Mesodermal cell (in vitro differentiated cells): ENCODE data around the gene RPUSD1. TPM values are rescaled to one million over a fixed set of nuclear protein-coding genes. Genes with fewer than 3 reads are reported as not detected.
"Not testable (repeated sequence)": the region's sequence is repeated elsewhere in the genome, so short reads cannot be mapped to it uniquely, and the experiment has no call there.

Experiments
- H3K27ac ChIP-seq: 2 replicates; pipeline ENCODE4 v1.7.0; 2013; ENCODE audit warnings: mild to moderate bottlenecking, low read depth, low read length, moderate library complexity; ENCODE audit not compliant: severe bottlenecking
- H3K36me3 ChIP-seq: 2 replicates; pipeline ENCODE4 v1.7.1; 2013; ENCODE audit warnings: mild to moderate bottlenecking, low read length, moderate library complexity; ENCODE audit not compliant: control insufficient read depth, insufficient read depth
- H3K4me1 ChIP-seq: one replicate; pipeline ENCODE4 v1.7.1; 2013; ENCODE audit warnings: mild to moderate bottlenecking, low read length; ENCODE audit not compliant: insufficient read depth, control insufficient read depth, poor library complexity, severe bottlenecking
- H3K4me3 ChIP-seq: 2 replicates; pipeline ENCODE4 v1.7.0; 2013; ENCODE audit warnings: low read length, control low read depth, mild to moderate bottlenecking; ENCODE audit not compliant: insufficient read depth, poor library complexity, severe bottlenecking; ENCODE audit errors: extremely low read depth
- H3K9me3 ChIP-seq: 2 replicates; pipeline ENCODE4 v1.7.1; 2013; ENCODE audit warnings: mild to moderate bottlenecking, low read length, moderate library complexity; ENCODE audit not compliant: control insufficient read depth
- WGBS, 2 experiments: methylation state at CpG; one replicate each; pipeline ENCODE4 v1.1.5; 2013; ENCODE audit warnings: missing lambda C conversion rate in 2 of 2; ENCODE audit not compliant: insufficient coverage in 2 of 2; 5-methylcytosine and 5-hydroxymethylcytosine counted together
- polyA plus RNA-seq, 2 experiments: library from polyadenylated mRNA; stranded (reverse); fragments of 50-300 nt; gene quantifications; one replicate each; pipeline ENCODE4 v1.2.3, GENCODE V29; 2013

The RPUSD1 gene
- 16.5 TPM for polyA plus RNA-seq (2013, experiment 1 of 2)
- 14.0 TPM for polyA plus RNA-seq (2013, experiment 2 of 2)

- H3K27ac ChIP-seq: peak within 1 kb of the TSS; percentile 29
- WGBS, 2 experiments: 0% methylated on average over 24 to 30 of the region's 45 CpGs
- no peaks in the 10 kb centered on the region for H3K4me1 ChIP-seq
- H3K4me3 ChIP-seq: peak within 1 kb of the TSS; percentile 83
- H3K9me3 ChIP-seq: no peaks in the 10 kb centered on the region
- peaks cover 55% of the 10 kb centered on the region for H3K36me3 ChIP-seq
Observed at GRCh38 chr16:787978-788398, at the start of gene RPUSD1. TSS of gene RPUSD1 (minus strand) at chr16:788381. CDS start at chr16:787737, 644 bp downstream.

GRCh38 chr16:836822-837221 is 48.6 kb upstream of the RPUSD1 start:
- H3K4me3 ChIP-seq, H3K27ac ChIP-seq, H3K4me1 ChIP-seq, H3K36me3 ChIP-seq: not testable (repeated sequence)
- H3K9me3 ChIP-seq: peaks cover 11% of the 10 kb centered on the region
- WGBS, 2 experiments: 83 to 93% methylated on average over 1 to 3 of the region's 3 CpGs

GRCh38 chr16:836221-836620 is 48.0 kb upstream of the RPUSD1 start:
- WGBS, 2 experiments: 77 to 88% methylated on average over 1 to 3 of the region's 4 CpGs
- H3K36me3 ChIP-seq: no peaks in the 10 kb centered on the region
- H3K4me3 ChIP-seq: no peak overlapping the region
- no peaks in the 10 kb centered on the region for H3K4me1 ChIP-seq
- H3K27ac ChIP-seq: no peak overlapping the region
- H3K9me3 ChIP-seq: peaks cover 11% of the 10 kb centered on the region

- WGBS, 2 experiments: 94 to 97% methylated on average over 6 to 8 of the region's 10 CpGs
- Histone ChIP-seq H3K36me3 (no peaks in the 10 kb centered on the region), H3K4me3 (no peak overlapping the region)
Observed at GRCh38 chr16:835373-835772, 47.2 kb upstream of the RPUSD1 start.

GRCh38 chr16:833411-833810 is 45.2 kb upstream of the RPUSD1 start:
- Histone ChIP-seq H3K9me3 (peaks cover 11% of the 10 kb centered on the region), H3K4me1 (no peaks in the 10 kb centered on the region), H3K36me3 (no peaks in the 10 kb centered on the region), H3K27ac (no peak overlapping the region), H3K4me3 (no peak overlapping the region)
- 90 to 91% methylated on average over 11 to 14 of the region's 14 CpGs for WGBS, 2 experiments

More at GRCh38 chr16:835373-835772, 47.2 kb upstream of the RPUSD1 start:
- no peaks in the 10 kb centered on the region for H3K4me1 ChIP-seq
- H3K9me3 ChIP-seq: peaks cover 11% of the 10 kb centered on the region
- no peak overlapping the region for H3K27ac ChIP-seq

- no peak overlapping the region for H3K4me3 ChIP-seq
- no peaks in the 10 kb centered on the region for H3K4me1 ChIP-seq
- peaks cover 11% of the 10 kb centered on the region for H3K9me3 ChIP-seq
- 88 to 89% methylated on average over 14 to 24 of the region's 35 CpGs for WGBS, 2 experiments
- no peak overlapping the region for H3K27ac ChIP-seq
- H3K36me3 ChIP-seq: no peaks in the 10 kb centered on the region
Observed at GRCh38 chr16:832652-833336, 44.6 kb upstream of the RPUSD1 start.

- Histone ChIP-seq H3K36me3 (no peaks in the 10 kb centered on the region), H3K27ac (no peak overlapping the region), H3K4me1 (no peaks in the 10 kb centered on the region), H3K9me3 (peaks cover 11% of the 10 kb centered on the region), H3K4me3 (no peak overlapping the region)
- WGBS, 2 experiments: 92 to 98% methylated on average over 22 to 24 of the region's 27 CpGs
Observed at GRCh38 chr16:831571-832413, 43.6 kb upstream of the RPUSD1 start.

- H3K27ac ChIP-seq: no peak overlapping the region
- no peak overlapping the region for H3K4me3 ChIP-seq
- peaks cover 6% of the 10 kb centered on the region for H3K9me3 ChIP-seq
- no peaks in the 10 kb centered on the region for H3K36me3 ChIP-seq
- WGBS, 2 experiments: 90 to 94% methylated on average over 21 to 23 of the region's 24 CpGs
- H3K4me1 ChIP-seq: no peaks in the 10 kb centered on the region
Observed at GRCh38 chr16:830871-831570, 42.8 kb upstream of the RPUSD1 start.

GRCh38 chr16:830107-830870 is 42.1 kb upstream of the RPUSD1 start:
- no peaks in the 10 kb centered on the region for H3K36me3 ChIP-seq
- H3K4me1 ChIP-seq: no peaks in the 10 kb centered on the region
- WGBS, 2 experiments: 95 to 96% methylated on average over 39 to 43 of the region's 43 CpGs
- no peak overlapping the region for H3K27ac ChIP-seq
- H3K4me3 ChIP-seq: no peak overlapping the region
- H3K9me3 ChIP-seq: no peaks in the 10 kb centered on the region

- WGBS, 2 experiments: 87 to 90% methylated on average over 4 to 17 of the region's 17 CpGs
- Histone ChIP-seq H3K4me3 (no peak overlapping the region), H3K27ac (no peak overlapping the region), H3K9me3 (no peaks in the 10 kb centered on the region), H3K4me1 (no peaks in the 10 kb centered on the region), H3K36me3 (no peaks in the 10 kb centered on the region)
Observed at GRCh38 chr16:828891-829290, 40.7 kb upstream of the RPUSD1 start.
